ENCODE measurements around the gene CASK.

GRCh38 chrX:41518841-41519220 lies 404.5 kb downstream of the CASK start:
- TF ChIP-seq EZH2 (IDR thresholded peaks at IDR 0.05) (no peak), POLR2AphosphoS5 (IDR thresholded peaks at IDR 0.05; ENCODE audit: borderline replicate concordance, low read depth, low read length) (no peak)
